Glomerular visceral epithelial cell (primary cell): Measurements from ENCODE around the gene ATXN2.
"Not testable (repeated sequence)": the region's sequence is repeated elsewhere in the genome, so short reads cannot be mapped to it uniquely, and the experiment has no call there.

Experiments used
- DNase-seq: peaks from one replicate; pipeline ENCODE4 v3.0.0-alpha.2; 2016; ENCODE audit errors: extremely low spot score

The ATXN2 gene

GRCh38 chr12:111574797-111575443 lies 24.2 kb downstream of the ATXN2 start:
- no peak for DNase-seq

DNA sequence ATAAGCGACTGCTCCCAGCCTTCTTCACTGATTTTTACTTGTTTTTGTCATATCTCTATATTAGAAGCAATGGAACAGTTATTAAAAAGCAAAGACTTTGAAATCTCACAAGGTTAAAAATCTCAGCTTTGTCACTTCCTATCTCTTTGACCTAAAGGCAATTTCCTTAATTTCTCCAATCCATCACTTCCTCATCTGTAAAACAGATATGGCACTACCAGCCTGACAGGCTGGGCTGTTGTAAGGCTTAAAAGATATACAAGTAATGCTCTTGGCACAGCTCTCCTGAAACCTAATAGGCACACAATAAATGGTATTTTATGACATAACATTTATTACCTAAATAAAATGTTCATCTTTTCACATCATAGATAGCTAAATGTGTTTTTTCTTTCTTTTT lies 25.6 kb downstream of the ATXN2 start:
- DNase-seq, result no peak

- peak; percentile 64 for DNase-seq
These were observed 28.8 kb downstream of the ATXN2 start for GRCh38 chr12:111570084-111570961.

DNA sequence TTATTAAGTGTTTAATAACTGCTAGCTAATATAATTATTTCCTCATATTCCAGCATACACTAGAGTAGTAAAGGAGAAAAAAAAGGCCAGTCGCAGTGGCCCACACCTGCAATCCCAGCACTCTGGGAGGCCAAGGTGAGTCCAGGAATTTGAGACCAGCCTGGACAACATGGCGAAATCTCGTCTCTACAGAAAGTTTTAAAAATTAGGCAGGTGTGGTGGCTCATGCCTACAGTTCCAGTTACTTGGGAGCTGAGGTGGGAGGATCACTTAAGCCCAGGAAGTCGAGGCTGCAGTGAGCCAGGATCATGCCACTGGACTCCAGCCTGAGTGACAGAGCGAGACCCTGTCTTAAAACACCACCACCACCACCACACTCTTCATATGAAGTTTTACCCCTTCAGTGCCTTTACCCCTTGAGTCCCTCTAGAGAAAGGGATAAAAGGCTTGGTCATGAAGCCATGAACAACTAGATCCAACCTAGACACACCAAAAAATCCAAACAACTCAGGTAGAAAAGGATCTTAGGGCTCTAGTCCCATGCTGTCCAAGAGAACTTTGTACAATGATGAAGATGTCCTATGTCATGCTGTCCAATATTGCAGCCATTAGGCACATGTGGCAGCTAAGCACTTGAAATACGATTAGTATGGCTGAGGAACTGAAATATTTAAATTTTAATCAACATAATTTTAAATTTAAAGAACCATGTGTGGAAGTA lies 29.6 kb downstream of the ATXN2 start:
- DNase-seq, result no peak

DNA sequence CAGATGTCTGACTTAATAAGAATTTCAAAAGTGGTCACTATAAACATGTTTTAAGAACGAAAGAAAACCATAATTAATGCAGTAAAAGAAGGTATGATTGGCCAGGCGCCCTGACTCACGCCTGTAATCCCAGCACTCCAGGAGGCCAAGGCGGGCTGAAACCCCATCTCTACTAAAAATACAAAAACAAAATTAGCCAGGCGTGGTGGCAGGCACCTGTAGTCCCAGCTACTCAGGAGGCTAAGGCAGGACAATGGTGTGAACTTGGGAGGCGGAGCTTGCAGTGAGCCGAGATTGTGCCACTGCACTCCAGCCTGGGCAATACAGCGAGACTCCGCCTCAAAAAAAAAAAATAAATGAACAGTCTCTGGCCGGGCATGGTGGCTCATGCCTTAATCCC lies 38.3 kb downstream of the ATXN2 start:
- not testable (repeated sequence) for DNase-seq

DNA sequence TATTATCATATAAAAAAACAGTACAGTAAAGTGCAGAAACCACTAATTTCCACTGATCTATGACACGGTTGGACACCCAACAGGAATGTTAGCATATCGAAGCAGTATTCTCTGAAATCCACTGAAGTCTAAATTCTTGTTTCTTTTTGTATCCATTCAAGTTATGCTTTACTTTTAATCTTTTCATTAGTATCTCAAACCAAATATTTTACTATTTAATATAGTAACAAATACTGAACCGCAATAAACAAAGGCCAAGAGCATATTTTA lies 41.1 kb downstream of the ATXN2 start:
- DNase-seq, result peak; percentile 42

- peak; percentile 18 for DNase-seq
These were observed 41.6 kb downstream of the ATXN2 start for GRCh38 chr12:111557271-111558106.

DNA sequence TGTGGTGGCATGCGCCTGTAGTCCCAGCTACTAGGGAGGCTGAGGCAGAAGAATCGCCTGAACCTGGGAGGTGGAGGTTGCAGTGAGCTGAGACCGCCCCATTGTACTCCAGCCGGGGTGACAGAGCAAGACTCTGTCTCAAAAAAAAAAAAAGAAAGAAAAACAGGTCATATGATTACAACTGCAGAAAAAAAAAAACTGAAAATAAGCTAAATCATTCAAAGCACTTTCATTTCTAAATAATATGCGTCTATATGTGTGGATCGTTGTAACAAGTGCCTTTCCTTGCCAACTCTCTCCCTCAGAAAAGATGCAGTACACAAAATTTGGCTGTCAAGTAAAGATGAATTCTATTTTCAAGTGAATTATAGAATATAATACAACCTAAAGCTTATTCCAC lies 42.4 kb downstream of the ATXN2 start:
- no peak for DNase-seq

DNA sequence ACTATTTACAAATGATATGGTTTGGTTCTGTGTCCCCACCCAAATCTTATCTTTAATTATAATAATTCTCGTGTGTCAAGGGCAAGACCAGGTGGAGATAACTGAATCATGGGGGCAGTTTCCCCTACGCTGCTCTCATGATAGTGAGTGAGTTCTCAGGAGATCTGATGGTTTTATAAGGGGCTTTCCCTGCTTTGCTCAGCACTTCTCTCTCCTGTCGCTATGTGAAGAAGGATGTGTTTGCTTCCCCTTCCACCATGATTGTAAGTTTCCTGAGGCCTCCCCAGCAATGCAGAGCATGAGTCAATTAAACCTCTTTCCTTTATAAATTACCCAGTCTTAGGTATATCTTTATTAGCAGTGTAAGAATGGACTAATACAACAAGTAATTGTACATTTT lies 43.8 kb downstream of the ATXN2 start:
- not testable (repeated sequence) for DNase-seq

- no peak for DNase-seq
These were observed 52.2 kb downstream of the ATXN2 start for GRCh38 chr12:111546758-111547383.

- no peak for DNase-seq
These were observed 52.9 kb downstream of the ATXN2 start for GRCh38 chr12:111546171-111546570.

DNA sequence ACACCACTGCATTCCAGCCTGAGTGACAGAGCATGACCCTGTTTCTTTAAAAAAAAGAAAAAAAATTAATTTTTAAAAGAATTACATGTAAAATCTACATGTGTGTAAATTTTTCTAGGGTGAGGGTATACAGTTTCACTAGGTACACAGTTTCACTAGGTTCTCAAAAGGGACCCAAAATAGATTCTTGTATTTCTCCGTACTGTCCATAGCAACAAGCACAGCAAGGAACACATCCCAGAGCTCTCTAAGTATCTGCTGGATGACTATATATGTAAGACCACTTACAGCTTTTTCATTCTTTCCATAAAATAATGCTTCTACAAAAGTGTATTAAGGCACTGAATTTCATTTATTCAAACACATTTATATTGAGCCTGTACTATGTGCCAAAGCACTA lies 55.1 kb downstream of the ATXN2 start:
- DNase-seq, result no peak

DNA sequence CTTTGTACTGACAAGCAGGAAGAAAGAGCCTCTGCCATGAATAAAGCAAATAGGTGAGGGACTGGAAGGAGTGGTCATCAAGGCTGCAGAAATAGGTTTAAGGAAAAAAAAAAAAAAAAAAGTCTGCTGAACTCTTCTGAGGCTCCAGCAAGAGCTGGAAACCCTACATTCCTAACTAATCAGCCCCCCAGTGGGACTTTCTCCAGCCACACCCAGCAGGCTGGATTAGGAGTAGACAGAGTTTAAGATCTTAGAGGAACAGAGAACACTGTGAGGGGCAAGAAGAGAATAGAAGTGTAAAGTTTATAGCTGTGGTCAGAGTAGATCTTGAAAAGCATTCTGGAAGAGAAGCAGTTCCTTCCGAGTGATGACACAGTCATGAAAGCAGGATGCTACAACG lies 66.4 kb downstream of the ATXN2 start:
- DNase-seq, result no peak

DNA sequence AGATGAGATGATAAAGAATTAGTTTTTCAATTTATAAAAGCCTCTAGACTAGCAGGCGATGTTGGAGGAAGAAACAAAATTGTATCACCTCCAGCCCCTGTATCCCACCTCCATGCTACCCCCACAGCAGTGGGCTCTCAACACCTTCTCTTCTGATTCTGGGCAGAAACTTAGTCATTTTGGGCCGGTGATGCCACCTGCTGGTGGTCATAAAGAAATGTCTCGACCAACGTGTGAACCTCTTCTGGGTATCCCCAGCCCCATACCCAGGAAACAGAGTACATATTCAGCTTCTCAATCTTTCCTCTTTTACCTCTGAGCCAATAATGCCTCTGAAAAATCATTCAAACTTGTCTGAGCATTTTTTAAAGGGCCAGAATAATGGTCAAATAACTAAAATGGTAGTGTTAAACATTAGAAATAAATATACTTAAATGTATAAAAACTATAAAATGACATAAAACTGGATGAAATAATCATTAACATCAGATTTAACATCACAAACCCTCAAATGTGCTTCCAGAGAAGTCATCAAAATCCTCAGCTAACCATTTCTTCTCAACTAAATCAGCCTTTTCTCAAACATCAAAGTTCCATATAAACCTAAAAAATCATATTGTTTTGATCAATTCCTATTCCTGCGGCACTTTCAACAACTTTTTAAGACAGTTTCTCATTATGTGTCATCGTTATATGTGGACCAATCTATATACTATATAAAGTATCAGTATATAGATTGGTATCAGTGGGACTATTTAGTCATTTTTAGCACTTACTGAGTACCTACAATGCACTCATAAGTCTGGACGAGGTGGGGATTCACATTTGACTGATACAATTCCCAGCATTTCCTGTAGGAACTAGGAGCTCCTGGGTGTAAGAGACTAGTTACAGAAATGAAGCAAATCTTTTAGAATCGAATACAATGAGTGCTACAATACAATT lies 69.4 kb downstream of the ATXN2 start:
- peak; percentile 69 for DNase-seq

GRCh38 chr12:111523587-111524167 lies 75.4 kb downstream of the ATXN2 start:
- no peak for DNase-seq

DNA sequence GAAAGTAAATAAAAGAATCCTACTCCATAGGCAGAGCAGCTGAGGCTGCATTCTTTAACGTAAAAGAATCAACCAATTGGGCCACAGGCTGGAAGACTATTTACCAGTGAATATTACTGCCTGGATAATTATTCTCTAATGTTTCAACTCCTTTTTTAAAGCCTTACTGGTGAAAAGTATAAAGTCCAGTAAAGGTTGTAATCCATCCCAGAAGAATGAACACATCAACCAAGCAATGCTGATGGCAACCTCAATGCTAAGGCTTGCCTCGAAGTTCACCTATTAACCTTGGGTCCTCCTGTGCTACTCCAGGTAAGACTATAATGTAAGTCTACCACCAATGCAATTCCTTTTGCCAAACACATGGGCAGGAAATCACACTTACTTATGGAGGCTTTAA lies 77.3 kb downstream of the ATXN2 start:
- no peak for DNase-seq

DNA sequence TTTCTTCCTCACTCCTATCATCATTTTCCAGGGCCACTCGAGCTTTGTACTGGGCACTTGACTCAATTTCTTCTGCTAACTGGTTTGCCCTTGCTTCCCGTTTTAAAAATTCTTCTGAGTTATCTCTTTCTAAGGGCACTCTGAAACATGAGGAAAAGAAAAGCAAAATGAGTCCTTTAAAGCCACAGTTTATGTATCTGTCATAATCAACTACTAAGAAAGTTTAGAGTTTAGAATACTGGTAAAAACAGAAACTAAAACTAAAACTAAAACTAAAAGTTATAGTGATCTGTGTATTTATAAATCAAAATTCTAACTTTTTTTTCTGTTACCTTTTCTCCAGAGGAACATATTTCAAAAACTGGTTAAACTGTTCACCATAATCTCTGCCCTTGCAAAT lies 79.2 kb downstream of the ATXN2 start:
- no peak for DNase-seq

DNA sequence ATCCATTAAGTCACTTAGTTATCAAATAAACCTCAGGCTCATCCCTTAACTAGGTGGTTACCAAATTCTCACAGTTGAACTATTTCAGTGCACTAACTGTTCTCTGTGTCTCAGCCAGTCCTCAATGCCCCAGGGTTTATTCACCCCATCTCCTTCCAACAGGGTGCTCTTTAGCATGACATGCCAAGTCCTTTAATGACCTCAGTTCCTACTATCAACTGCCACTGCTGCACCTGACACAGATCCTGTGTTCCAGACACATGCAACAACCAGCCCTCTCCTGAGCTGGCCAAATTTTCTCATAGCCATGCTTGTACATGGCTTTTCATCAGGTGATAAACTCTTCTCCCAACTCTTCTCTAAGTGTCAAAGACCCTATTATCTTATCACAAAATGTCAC lies 80.0 kb downstream of the ATXN2 start:
- no peak for DNase-seq

- DNase-seq, result not testable (repeated sequence)
These were observed 91.4 kb downstream of the ATXN2 start for GRCh38 chr12:111507719-111508118.

DNA sequence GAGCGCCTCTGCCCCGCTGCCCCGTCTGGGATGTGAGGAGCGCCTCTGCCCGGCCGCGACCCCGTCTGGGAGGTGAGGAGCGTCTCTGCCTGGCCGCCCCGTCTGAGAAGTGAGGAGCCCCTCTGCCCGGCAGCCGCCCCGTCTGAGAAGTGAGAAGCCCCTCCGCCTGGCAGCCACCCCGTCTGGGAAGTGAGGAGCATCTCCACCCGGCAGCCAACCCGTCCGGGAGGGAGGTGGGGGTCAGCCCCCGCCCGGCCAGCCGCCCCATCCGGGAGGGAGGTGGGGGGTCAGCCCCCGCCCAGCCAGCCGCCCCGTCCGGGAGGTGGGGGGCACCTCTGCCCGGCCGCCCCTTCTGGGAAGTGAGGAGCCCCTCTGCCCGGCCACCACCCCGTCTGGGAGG lies 91.9 kb downstream of the ATXN2 start:
- not testable (repeated sequence) for DNase-seq
